ENCODE data around the gene LRCH3. TPM values are rescaled to one million over a fixed set of nuclear protein-coding genes. Genes with fewer than 3 reads are reported as not detected.

LRCH3 gene
- total RNA-seq, 1 donor from 2014 or later = 19.5 TPM

DNA sequence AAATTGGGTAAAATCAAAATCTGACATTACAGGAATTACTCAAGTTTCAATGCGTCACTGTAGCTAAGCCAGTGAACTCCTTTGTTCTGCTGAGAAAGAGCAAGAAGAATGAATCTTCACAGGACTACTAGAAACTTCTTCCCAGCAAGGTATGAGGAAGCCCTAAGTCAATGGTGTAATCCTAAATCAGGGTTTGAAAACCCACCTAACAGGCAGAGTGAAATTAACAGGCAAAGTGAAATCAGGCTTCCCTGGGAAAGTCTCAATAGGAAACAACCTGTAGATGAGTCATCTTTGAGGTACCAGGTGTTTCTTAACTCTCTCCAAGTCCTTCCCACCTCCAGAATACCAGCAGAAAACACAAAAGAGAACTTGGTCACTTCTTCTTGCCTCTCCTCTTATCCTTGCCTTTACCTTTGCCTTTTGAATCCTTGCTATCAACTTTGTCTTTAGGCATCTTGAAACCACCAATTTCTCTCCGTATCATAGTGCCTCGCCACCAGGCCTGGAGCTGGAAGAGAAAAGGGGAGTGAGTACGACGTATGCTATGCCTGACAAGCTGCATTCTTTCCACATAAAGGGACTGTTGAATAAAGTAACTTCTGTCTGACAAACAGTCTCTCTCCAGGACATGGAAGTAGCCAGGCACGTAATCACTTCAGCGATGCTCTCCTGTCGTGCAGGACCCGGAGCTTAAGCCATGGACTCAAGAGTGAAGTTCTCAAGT is 98.3 kb downstream of the LRCH3 start:
- TF ChIP-seq CTCF (conservative IDR thresholded peaks at IDR 0.05; ENCODE audit: low read depth, low read length) = no peak
- DNase-seq (ENCODE audit: low read depth) = no peak
- H3K4me3 ChIP-seq (ENCODE audit: low read depth, low read length) = no peak overlapping the region

GRCh38 chr3:197890693-197891092 is 99.6 kb downstream of the LRCH3 start:
- no peak for DNase-seq (ENCODE audit: low read depth)
- TF ChIP-seq CTCF (conservative IDR thresholded peaks at IDR 0.05; ENCODE audit: low read depth, low read length) = no peak
- no peak overlapping the region for H3K4me3 ChIP-seq (ENCODE audit: low read depth, low read length)

GRCh38 chr3:197892162-197892561 is 101.1 kb downstream of the LRCH3 start:
- TF ChIP-seq CTCF (conservative IDR thresholded peaks at IDR 0.05; ENCODE audit: low read depth, low read length) = no peak

DNA sequence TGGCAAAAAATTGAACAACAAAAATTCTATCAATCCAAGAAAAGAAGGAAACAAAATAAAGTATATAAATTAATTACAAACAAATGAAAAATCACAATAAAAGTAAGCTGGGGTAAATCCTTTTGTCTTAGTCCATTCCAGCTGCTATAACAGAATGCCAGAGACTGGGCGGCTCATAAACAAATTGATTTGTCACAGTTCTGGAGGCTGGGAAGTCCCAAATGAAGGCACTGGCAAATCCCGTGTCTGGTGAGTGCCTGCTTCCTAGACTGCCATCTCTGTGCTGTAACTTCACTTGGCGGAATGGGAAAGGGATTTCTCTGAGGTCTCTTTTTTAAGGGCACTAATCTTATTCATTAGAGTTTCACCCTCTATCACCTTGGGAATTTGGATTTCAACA is 105.4 kb downstream of the LRCH3 start:
- TF ChIP-seq CTCF (conservative IDR thresholded peaks at IDR 0.05; ENCODE audit: low read depth, low read length) = no peak
- DNase-seq (ENCODE audit: low read depth) = no peak
- no peak overlapping the region for H3K4me3 ChIP-seq (ENCODE audit: low read depth, low read length)

More at GRCh38 chr3:197892162-197892561, 101.1 kb downstream of the LRCH3 start:
- no peak for DNase-seq (ENCODE audit: low read depth)
- no peak overlapping the region for H3K4me3 ChIP-seq (ENCODE audit: low read depth, low read length)

DNA sequence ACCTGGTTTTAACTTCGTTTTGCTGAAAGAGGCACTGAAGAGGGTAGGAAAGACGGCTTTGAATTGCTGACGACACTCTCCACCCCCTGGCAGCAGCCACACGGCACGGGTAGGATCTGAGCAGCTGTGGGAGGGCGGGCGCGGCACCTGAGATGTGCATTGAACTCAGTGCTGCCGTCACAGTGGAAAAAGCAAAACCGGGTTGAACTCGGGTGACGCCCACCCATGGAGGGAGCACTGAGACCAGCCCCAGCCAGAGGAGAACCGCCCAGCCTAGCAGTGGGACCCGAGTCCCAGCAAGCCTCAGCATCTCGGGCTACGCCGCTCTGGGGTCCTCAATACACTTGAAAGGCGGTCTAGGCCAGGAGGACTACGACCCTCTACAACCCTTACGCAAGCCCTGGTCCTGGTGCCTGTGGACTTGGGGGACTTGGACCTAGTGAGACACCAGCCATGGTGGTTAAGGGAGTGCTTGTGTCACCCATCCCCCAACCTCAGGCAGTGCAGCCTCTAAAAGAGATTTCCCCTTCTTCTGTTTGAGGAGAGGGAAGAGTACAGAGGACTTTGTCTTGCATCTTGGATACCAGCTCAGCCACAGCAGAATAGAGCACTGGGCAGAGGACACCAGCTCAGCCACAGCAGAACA is 108.9 kb downstream of the LRCH3 start:
- no peak overlapping the region for H3K4me3 ChIP-seq (ENCODE audit: low read depth, low read length)
- no peak for TF ChIP-seq CTCF (conservative IDR thresholded peaks at IDR 0.05; ENCODE audit: low read depth, low read length)
- no peak for DNase-seq (ENCODE audit: low read depth)

DNA sequence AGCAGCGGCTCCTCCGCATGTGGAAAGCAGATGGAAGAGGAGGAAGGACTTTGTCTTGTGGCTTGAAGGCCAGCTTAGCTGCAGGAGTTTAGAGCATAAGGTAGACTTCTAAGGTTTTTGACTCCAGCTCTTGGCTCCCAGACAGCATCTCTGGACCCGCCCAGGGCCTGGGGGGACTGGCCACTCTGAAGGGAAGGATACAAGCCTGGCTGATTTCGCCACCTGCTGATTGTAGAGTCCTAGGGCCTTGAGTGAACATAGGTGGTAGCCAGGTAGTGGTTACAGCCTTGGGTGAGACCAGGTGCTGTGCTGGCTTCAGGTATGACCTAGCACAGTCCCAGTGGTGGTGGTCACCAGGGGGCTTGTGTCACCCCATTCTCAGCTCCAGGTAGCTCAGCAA is 110.6 kb downstream of the LRCH3 start:
- no peak overlapping the region for H3K4me3 ChIP-seq (ENCODE audit: low read depth, low read length)
- DNase-seq (ENCODE audit: low read depth) = no peak
- no peak for TF ChIP-seq CTCF (conservative IDR thresholded peaks at IDR 0.05; ENCODE audit: low read depth, low read length)

Data from epithelial cell of proximal tubule (primary cell).